LNCAP (cell line): ENCODE data around the gene IL17RE.

ENCODE experiments used
- CTCF ChIP-seq: fragments of 450-650 bp; IDR thresholded peaks from 2 replicates; pipeline ENCODE4 v1.5.1; 2017; ENCODE audit warnings: mild to moderate bottlenecking

The IL17RE gene

GRCh38 chr3:9949626-9950025 lies 47.0 kb downstream of the IL17RE start:
- no peak for TF ChIP-seq CTCF

- no peak for TF ChIP-seq CTCF
Measured at GRCh38 chr3:9951126-9951525, 48.5 kb downstream of the IL17RE start.

GRCh38 chr3:9951598-9951961 lies 48.9 kb downstream of the IL17RE start:
- TF ChIP-seq CTCF, result no peak

- no peak for TF ChIP-seq CTCF
Measured at GRCh38 chr3:9951962-9952805, 49.5 kb downstream of the IL17RE start, which contains the start of gene PRRT3. PRRT3 (minus strand) TSS chr3:9952408; CDS start chr3:9950115, 2,293 bp downstream.

GRCh38 chr3:9955067-9955502 lies 52.4 kb downstream of the IL17RE start:
- TF ChIP-seq CTCF, result no peak

GRCh38 chr3:9955611-9956352 lies 53.1 kb downstream of the IL17RE start:
- TF ChIP-seq CTCF, result no peak

- TF ChIP-seq CTCF, result no peak
Measured at GRCh38 chr3:9957214-9957613, 54.6 kb downstream of the IL17RE start.
